GM18502 (cell line): ENCODE measurements around the gene RUVBL2.
"Not testable (repeated sequence)": the region's sequence is repeated elsewhere in the genome, so short reads cannot be mapped to it uniquely, and the experiment has no call there.

Experiments used
- ATAC-seq: cut with Tn5 transposase; IDR thresholded peaks from one replicate; pipeline ENCODE4 v1.9.1; 2021; ENCODE audit warnings: mild to moderate bottlenecking; ENCODE audit not compliant: unreplicated experiment, poor library complexity

RUVBL2 gene

DNA sequence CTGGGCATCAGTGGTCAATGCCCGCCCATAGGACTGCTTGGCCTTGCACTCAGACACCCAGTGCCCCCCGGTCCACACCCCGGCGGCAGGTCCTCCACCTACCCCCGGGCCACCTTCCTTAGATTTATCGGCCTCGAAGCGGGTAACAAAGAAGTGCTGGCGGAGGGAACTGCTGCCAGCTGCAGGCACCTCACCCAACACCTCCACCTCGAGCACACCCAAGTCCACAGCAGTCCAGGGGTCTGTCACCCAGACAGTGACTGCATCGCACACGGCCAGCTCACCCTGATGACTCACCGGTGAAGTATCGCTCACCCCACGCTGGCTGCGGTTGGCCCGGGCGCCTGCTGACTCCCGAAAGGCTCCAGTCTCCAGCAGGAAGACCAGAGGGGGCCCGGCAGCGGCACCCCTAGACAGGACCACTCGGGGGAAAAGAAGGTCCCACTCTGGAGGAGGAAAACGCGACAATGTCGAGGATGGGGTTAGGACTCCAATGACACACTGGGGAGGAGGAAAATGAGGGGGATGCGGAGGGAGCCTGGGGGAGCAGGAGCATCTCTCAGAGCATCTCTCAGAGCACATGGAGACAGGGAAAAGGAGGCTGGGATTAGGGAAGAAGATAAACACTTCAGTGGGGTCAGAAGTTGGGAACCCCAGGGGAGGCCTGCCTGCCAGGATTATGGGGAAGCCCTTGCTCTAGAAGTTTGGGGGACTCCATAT, 45.0 kb downstream of the RUVBL2 start:
- ATAC-seq, result not testable (repeated sequence)

DNA sequence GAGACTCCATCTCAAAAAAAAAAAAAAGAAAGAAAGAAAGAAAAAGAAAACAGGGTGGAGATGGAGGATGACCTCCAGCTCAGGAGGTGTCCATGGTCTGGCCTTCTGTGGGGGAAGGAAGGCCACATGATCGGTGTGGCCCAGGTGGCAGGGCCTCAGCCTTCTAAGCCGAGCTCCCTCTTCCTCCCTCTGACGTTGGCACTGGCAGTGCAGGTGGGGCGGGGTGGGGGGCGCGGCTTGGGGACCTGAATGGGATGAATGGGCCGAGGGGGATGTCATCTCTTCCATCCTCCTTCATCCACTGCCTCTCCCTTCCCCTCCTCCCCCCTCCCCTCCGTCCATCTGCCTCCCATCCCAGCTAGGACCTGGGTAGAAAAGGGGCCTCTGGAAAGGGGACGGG, 46.0 kb downstream of the RUVBL2 start:
- ATAC-seq, result not testable (repeated sequence)

DNA sequence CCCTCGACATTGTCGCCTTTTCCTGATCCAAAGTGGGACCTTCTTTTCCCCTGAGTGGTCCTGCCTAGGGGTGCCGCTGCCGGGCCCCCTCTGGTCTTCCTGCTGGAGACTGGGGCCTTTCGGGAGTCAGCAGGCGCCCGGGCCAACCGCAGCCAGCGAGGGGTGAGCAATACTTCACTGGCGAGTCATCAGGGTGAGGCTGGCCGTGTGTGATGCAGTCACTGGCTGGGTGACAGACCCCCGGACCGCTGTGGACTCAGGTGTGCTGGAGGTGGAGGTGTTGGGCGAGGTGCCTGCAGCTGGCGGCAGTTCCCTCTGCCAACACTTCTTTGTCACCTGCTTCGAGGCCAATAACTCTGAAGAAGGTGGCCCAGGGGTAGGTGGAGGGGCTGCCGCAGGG, 48.5 kb downstream of the RUVBL2 start:
- no peak for ATAC-seq

DNA sequence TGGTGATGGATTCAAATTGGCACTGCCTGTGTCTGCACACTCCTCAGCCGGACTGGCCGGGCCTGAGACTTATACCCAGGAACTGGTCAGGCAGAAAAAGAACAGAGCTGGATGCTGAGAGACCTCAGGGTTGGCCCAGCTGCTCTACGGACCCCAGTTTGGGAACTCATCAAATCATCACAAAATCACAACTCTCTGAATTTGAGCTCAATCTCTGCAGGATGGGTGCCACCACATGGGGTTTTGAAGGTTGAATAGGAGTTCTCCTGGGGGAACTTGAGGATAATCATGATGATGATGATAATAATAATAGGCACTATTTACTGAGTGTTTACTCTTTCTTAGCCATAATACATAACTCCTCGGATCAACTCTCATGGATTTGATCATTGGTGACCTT, 49.0 kb downstream of the RUVBL2 start:
- ATAC-seq, result not testable (repeated sequence)

DNA sequence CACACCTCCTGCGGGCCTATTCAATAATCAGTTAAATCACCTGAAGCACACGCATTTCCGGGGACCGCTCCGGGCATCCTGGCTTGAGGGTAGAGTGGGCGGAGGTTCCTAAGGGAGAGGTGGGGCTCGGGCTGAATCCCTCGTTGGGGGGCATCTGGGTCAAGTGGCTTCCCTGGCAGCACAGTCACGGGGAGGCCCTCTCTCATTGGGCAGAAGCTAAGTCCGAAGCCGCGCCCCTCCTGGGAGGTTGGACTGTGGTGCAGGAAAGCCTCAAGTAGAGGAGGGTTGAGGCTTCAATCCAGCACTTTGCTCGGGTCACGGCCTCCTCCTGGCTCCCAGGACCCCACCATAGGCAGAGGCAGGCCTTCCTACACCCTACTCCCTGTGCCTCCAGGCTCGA, 49.9 kb downstream of the RUVBL2 start, which contains the start of gene CGB5:
TSS of gene CGB5 (plus strand) at position 301 of the 400 bp plus-strand sequence. CDS start 362 bp downstream, outside the sequence.
- ATAC-seq, result not testable (repeated sequence)

DNA sequence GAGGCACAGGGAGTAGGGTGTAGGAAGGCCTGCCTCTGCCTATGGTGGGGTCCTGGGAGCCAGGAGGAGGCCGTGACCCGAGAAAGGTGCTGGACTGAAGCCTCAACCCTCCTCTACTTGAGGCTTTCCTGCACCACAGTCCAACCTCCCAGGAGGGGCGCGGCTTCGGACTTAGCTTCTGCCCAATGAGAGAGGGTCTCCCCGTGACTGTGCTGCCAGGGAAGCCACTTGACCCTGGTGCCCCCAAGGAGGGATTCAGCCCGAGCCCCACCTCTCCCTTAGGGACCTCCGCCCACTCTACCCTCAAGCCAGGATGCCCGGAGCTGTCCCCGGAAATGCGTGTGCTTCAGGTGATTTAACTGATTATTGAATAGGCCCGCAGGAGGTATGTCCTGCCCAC, 55.3 kb downstream of the RUVBL2 start, which contains the start of gene CGB8:
TSS of gene CGB8 (minus strand) at position 101 of the 400 bp plus-strand sequence. CDS start 372 bp downstream, outside the sequence.
- not testable (repeated sequence) for ATAC-seq

DNA sequence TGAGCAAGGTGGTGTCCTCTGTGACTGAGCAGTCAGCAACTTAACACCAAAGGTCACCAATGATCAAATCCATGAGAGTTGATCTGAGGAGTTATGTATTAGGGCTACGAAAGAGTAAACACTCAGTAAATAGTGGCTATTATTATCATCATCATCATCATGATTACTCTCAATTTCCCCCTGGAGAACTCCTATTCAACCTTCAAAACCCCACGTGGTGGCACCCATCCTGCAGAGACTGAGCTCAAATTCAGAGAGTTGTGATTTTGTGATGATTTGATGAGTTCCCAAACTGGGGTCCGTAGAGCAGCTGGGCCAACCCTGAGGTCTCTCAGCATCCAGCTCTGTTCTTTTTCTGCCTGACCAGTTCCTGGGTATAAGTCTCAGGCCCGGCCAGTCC, 56.1 kb downstream of the RUVBL2 start:
- ATAC-seq, result not testable (repeated sequence)

DNA sequence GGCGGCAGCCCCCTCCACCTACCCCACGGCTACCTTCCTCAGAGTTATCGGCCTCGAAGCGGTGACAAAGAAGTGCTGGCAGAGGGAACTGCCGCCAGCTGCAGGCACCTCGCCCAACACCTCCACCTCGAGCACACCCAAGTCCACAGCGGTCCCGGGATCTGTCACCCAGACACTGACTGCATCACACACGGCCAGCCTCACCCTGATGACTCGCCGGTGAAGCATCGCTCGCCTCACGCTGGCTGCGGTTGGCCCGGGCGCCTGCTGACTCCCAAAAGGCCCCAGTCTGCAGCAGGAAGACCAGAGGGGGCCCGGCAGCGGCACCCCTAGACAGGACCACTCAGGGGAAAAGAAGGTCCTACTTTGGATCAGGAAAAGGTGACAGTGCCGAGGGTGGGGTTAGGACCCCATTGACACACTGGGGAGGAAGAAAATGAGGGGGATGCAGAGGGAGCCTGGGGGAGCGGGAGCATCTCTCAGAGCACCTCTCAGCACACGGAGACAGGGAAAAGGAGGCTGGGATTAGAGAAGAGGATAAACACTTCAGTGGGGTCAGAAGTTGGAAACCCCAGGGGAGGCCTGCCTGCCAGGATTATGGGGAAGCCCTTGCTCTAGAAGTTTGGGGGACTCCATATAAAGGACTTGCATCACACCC, 56.8 kb downstream of the RUVBL2 start:
- ATAC-seq, result not testable (repeated sequence)

DNA sequence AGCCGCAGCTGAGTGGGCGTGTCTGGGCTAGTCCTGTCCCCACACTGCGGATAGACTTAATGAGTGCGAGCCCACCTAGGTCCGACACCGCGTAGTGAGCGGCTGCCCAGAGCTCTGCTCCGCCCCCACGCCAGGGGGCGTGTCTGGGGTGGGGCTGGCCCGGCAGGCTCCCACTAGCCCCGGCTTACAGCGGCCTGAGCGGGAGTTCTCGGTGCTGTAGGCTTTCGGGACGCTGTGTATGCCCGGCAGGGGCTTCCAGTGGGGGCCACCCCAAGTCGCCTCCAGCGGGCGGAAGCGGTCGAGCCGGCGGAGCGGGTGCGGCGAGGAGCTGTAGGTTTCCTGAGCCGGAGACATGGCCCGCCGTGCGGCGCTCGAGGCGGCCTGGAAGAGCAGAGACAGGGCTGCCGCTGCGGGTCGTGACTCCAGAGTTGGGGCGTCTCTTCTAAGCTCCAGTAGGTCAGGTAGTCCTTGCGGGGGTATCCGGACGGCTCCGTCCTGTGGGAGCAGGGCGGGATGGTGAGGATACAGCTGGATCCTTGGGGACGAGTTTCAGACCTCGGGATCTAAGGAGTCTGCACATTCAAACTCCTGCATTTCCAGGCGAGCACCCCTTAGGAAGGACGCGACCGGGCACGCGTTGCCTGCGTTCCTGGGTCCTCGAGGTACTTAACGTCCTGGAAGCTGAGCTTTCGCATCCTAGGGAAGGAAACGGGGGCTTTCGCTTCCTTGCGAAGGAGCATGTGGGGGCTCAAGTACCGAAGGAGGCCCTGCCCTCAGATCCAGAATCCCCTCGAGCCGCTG, 62.6 kb downstream of the RUVBL2 start:
- no peak for ATAC-seq

DNA sequence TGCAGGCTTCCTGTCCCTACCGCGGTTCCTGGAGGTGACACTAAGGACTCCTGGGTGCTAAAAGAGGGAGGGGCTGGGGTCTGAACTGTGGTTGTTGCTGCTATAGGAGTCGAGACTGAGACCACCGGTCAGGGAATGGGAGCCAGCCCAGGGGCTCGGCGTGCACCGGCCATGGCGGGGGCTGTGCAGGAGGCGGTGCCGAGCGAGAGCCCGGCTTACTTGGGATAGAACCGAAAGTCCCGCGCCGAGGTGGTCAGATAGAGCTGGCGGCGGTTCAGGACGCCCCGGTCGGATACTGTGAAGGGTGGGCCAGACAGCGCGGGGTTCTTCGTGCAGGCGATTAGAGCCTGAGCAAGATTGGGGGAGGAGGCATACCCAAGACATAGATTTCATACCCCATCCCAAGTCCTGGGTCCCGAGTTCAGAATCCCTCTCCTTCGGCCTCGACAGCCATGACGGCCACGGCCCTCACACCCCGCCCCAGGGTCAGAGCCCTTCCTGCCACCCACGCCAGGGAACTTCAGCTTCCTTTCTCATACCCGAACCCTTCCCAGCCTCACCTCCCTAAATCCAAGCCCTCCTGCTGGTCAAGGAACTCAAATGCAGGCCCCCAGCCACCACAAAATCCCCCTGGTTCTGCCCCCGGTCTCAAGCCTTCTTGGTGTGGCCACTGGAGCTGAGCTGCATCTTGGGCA, 63.4 kb downstream of the RUVBL2 start:
- ATAC-seq, result not testable (repeated sequence)

DNA sequence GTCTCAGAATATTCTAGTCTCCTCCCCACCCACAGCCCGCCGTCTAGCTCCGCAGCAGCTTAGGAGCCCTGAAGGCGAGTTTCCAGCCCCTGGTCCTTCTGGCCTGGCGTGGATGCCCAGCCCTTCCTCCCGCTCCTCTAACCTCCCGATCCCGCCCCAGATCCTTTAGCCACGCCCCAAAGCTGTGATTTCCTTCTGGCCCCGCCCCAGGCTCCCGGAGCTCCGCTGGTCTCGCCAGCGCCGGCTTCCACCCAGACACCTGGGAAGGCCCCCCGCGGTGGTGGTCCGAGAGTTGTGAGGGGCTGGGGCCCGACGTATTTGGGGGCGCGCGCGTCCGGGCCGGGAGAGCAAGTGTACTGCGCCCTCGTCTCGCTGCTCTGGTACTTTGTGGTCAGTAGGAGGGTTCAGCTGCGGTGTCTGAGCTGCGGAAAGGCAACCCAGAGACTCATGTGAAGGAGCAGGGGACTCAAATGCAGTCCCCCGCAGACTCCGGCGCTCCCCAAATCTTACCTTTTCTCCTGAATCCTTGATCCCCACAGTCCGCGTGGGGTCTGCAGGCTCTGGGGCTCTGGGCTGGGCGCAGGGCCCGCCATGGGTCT, 64.0 kb downstream of the RUVBL2 start, which contains the start of gene CGB7:
TSS of gene CGB7 (minus strand) at position 114 of the 599 bp plus-strand sequence. CDS start 2,374 bp downstream, outside the sequence.
- ATAC-seq, result no peak

DNA sequence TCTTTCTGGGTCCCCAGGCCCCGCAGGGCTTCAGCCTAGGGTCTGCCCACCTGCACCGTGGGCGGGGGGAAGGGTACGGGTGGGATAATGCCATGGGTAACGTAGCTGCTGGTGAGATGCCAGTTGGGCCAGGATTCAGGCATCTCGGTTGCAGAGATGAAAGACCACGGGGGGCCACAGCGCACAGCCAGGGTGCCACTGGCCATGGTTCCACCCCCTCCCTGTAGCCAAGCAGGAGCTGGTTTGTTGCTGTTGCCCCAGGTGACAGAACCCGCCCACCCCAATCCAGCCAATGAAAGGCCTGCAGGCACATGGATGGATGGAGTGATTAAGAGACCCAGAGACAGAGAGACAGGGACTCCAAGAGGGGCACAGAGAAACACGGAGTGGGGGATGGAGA, 64.9 kb downstream of the RUVBL2 start:
- no peak for ATAC-seq

DNA sequence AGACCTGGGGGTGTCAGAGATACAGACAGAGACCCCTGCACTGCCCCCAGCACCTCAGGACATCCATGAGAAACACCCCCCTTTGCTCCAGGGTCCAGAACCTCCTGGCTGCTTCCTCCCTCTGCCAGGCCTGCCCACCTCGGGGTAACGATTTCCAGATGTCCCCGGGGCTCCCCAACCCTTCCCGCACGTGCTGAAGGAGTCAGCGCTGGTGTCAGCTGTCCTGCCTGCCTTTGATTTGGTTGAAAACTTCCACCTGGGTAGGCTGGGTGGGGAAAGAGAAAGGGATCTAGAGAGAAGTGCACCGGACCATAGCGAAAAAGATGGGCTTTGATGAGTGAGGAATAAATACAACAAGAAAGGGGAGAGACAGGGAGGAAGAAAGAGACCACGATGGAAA, 65.4 kb downstream of the RUVBL2 start:
- no peak for ATAC-seq

DNA sequence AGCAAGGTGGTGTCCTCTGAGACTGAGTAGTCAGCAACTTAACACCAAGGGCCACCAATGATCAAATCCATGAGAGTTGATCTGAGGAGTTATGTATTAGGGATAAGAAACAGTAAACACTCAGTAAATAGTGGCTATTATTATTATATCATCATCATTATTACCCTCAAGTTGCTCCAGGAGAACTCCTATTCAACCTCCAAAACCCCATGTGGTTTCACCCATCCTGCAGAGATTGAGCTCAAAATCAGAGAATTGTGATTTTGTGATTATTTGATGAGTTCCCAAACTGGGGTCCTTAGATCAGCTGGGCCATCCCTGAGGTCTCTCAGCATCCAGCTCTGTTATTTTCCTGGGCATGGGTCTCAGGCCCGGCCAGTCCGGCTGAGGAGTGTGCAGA, 67.3 kb downstream of the RUVBL2 start:
- ATAC-seq, result no peak

DNA sequence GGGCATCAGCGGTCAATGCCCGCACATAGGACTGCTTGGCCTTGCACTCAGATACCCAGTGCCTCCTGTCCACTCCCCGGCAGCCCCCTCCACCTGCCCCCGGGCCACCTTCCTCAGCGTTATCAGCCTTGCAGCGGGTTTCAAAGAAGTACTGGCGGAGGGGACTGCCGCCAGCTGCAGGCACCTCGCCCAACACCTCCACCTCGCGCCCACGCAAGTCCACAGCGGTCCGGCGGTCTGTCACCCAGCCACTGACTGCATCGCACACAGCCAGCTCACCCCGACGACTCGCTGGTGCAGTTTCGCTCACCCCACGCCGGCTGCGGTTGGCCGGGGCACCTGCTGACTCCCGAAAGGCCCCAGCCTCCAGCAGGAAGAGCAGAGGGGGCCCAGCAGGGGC, 67.8 kb downstream of the RUVBL2 start:
- no peak for ATAC-seq

DNA sequence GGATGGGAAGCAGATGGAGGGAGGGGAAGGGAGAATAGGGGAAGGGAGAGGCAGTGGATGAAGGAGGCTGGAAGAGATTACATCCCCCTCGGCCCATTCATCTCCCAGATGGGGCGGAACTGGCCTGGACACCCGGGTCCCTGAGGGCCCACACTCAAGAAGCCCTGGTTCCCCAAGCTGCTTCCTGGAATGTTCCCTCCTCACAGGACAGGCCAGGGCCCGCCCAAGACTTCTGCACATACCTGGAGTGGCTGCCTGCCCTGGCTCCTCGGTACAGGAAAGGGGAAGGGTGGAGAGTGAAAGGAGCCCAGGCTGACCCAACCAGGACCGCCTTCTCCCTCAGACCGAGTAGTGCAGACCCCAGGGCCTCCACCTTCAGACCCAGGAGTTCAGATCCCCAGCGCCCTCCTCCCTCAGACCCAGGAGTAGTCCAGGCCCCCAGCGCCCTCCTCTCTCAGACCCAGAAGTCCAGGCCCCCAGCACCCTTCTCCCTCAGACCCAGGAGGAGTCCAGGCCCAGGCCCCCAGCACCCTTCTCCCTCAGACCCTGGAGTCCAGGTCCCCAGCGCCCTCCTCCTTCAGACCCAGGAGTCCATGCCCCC, 70.4 kb downstream of the RUVBL2 start:
- ATAC-seq, result no peak

DNA sequence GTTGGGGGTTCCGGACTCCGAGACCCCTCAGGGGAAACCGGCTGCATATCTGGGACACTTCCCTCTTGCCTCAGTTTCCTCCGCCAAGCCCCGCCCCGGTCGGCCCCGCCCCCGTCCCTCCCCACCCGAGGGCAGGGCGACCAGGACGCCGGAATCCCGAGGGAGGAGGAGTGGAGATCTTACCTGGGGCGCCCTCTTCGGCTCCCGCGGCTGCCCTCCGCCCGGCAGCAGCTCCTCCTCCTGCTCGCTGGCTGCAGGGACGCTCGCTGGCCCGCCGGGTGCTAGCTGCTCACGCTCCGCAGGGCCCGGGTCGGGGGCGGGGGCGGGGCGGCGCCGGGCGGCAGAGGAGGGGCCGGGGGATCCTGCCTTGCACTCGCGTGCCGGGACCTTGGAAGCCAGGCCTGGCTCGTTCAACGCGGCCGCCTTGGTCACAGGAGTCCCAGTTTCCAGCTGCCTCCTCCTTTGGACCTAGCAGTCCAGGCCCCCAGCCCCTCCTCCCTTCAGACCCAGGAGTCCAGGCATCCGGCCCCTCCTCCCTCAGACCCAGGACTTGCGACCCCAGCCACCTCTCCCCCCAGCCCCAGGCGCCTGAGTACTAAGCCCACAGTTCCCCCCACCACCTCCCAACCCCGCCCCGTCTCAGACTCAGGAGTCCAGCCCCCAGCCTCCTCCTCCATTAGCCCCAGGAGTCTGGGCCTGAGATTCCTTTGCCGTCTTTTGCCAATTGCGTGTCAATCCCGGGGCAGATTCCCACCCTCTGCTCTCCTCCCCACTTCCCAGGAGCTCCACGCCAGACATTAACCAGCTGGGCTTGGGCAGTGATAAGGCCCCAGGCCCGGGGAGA, 71.3 kb downstream of the RUVBL2 start, which contains the start of gene NTF4:
TSS of gene NTF4 (minus strand) at position 51 of the 844 bp plus-strand sequence. CDS start 2,821 bp downstream, outside the sequence.
- no peak for ATAC-seq
